HEK293 (cell line): ENCODE data around the gene FRMD3.

ENCODE experiments used
- REST ChIP-seq: fragments of 450-650 bp; formaldehyde crosslinking; IDR thresholded peaks from 2 replicates; pipeline ENCODE4 v1.5.1; 2016; ENCODE audit warnings: missing biosample characterization, missing genetic modification characterization
- TCF7L2 ChIP-seq: IDR thresholded peaks from 2 replicates; pipeline ENCODE4 v1.6.1; 2011; ENCODE audit warnings: low read depth, mild to moderate bottlenecking, inconsistent platforms, low read length, moderate library complexity, borderline replicate concordance
- YY1 ChIP-seq: fragments of 450-650 bp; formaldehyde crosslinking; IDR thresholded peaks from 2 replicates; pipeline ENCODE4 v1.5.1; 2018; ENCODE audit warnings: missing biosample characterization, missing genetic modification characterization
- ZBTB1 ChIP-seq: fragments of 450-650 bp; formaldehyde crosslinking; IDR thresholded peaks from 2 replicates; pipeline ENCODE4 v1.5.1; 2016; ENCODE audit warnings: missing biosample characterization, missing genetic modification characterization
- ZNF350 ChIP-seq: fragments of 450-650 bp; formaldehyde crosslinking; IDR thresholded peaks from 2 replicates; pipeline ENCODE4 v1.5.0; 2017; ENCODE audit warnings: missing biosample characterization, mild to moderate bottlenecking, missing genetic modification characterization
- ZNF394 ChIP-seq: fragments of 450-650 bp; formaldehyde crosslinking; IDR thresholded peaks from 2 replicates; pipeline ENCODE4 v1.5.1; 2016; ENCODE audit warnings: missing biosample characterization, missing genetic modification characterization, mild to moderate bottlenecking, moderate library complexity, borderline replicate concordance
- ZNF530 ChIP-seq: fragments of 450-650 bp; formaldehyde crosslinking; IDR thresholded peaks from 2 replicates; pipeline ENCODE4 v1.5.1; 2016; ENCODE audit warnings: low read depth, missing biosample characterization, missing genetic modification characterization
- ZNF549 ChIP-seq: fragments of 450-650 bp; IDR thresholded peaks from 2 replicates; pipeline ENCODE4 v1.5.1; 2018; ENCODE audit warnings: missing biosample characterization, missing genetic modification characterization, mild to moderate bottlenecking, inconsistent platforms, moderate library complexity
- ZNF791 ChIP-seq: fragments of 450-650 bp; formaldehyde crosslinking; IDR thresholded peaks from 2 replicates; pipeline ENCODE4 v1.5.1; 2016; ENCODE audit warnings: missing biosample characterization, missing genetic modification characterization
- TF ChIP-seq, protein P1 (sequence below): fragments of 450-650 bp; formaldehyde crosslinking; IDR thresholded peaks from 2 replicates; pipeline ENCODE4 v1.5.1; 2016; ENCODE audit warnings: missing biosample characterization, missing genetic modification characterization

DNA sequence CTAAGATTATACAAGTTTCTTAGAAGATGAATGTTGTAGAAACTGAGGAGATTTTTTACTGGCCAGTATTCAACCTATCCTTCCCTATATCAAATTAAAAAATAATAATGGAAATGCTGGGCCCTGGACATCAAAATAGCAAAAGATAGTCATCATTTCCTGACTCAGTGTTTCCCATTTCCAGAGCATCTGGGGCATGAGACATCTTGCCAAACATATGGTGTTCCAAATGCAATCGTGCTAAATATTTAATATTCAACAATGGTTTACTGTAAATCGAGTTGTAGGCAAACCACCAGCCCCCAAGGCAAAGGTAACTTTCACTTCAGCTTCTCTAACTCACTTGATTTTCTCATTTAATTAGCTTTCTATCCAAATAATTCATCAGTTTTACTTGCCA, 152.9 kb downstream of the FRMD3 start:
- TF ChIP-seq REST (tag by site-specific recombination): no peak
- TF ChIP-seq, protein P1, sequence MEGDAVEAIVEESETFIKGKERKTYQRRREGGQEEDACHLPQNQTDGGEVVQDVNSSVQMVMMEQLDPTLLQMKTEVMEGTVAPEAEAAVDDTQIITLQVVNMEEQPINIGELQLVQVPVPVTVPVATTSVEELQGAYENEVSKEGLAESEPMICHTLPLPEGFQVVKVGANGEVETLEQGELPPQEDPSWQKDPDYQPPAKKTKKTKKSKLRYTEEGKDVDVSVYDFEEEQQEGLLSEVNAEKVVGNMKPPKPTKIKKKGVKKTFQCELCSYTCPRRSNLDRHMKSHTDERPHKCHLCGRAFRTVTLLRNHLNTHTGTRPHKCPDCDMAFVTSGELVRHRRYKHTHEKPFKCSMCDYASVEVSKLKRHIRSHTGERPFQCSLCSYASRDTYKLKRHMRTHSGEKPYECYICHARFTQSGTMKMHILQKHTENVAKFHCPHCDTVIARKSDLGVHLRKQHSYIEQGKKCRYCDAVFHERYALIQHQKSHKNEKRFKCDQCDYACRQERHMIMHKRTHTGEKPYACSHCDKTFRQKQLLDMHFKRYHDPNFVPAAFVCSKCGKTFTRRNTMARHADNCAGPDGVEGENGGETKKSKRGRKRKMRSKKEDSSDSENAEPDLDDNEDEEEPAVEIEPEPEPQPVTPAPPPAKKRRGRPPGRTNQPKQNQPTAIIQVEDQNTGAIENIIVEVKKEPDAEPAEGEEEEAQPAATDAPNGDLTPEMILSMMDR (tag by site-specific recombination): no peak
- TF ChIP-seq ZNF394 (tag by site-specific recombination): no peak
- no peak for TF ChIP-seq YY1 (tag by site-specific recombination)
- no peak for TF ChIP-seq ZNF791
- no peak for TF ChIP-seq ZNF350
- TF ChIP-seq ZNF530 (tag by site-specific recombination): no peak
- no peak for TF ChIP-seq ZNF549 (tag by site-specific recombination)
- TF ChIP-seq ZBTB1 (tag by site-specific recombination): no peak
- TF ChIP-seq TCF7L2: no peak
